ENCODE measurements around the gene HDDC3.

The HDDC3 gene

GRCh38 chr15:90954712-90955623 lies 22.6 kb upstream of the HDDC3 start, which contains the start of gene RCCD1:
TSS of gene RCCD1 (plus strand) at chr15:90954884. CDS start at chr15:90956735, 1,851 bp downstream.
- Histone ChIP-seq H3K36me3 (ENCODE audit: control insufficient read depth in 1 of 2, insufficient read depth in 2 of 2, low read length in 2 of 2) (peaks cover 9 to 42% of the 10 kb centered on the region in 2 donors), H3K9ac (ENCODE audit: low read depth in 1 of 2, low read length in 2 of 2) (peak within 1 kb of the TSS; percentile 74 to 77), H3K4me1 (ENCODE audit: control insufficient read depth in 1 of 2, insufficient read depth in 2 of 2, low read length in 2 of 2) (peaks cover 20 to 22% of the 10 kb centered on the region in 2 donors)

GRCh38 chr15:90953947-90954711 lies 21.8 kb upstream of the HDDC3 start:
- Histone ChIP-seq H3K27ac (ENCODE audit: low read depth, low read length) (no peak overlapping the region), H3K27me3 (ENCODE audit: control insufficient read depth in 1 of 2, insufficient read depth in 2 of 2, low read length in 2 of 2) (no peaks in the 10 kb centered on the region), H3K9me3 (ENCODE audit: control insufficient read depth in 1 of 2, low read length in 2 of 2) (no peaks in the 10 kb centered on the region), H3K4me3 (ENCODE audit: low read depth in 1 of 2, low read length in 2 of 2) (peak overlapping the region; percentile 77 to 81), H3K9ac (ENCODE audit: low read depth in 1 of 2, low read length in 2 of 2) (peak overlapping the region in 1 of 2 donors; percentile 74), H3K4me1 (ENCODE audit: control insufficient read depth in 1 of 2, insufficient read depth in 2 of 2, low read length in 2 of 2) (peaks cover 20 to 22% of the 10 kb centered on the region in 2 donors), H3K36me3 (ENCODE audit: control insufficient read depth in 1 of 2, insufficient read depth in 2 of 2, low read length in 2 of 2) (peaks cover 9 to 48% of the 10 kb centered on the region in 2 donors)

More at GRCh38 chr15:90954712-90955623, 22.6 kb upstream of the HDDC3 start, which contains the start of gene RCCD1:
- Histone ChIP-seq H3K27ac (ENCODE audit: low read depth, low read length) (peak within 1 kb of the TSS; percentile 91), H3K4me3 (ENCODE audit: low read depth in 1 of 2, low read length in 2 of 2) (peak within 1 kb of the TSS; percentile 77 to 81), H3K27me3 (ENCODE audit: control insufficient read depth in 1 of 2, insufficient read depth in 2 of 2, low read length in 2 of 2) (no peaks in the 10 kb centered on the region), H3K9me3 (ENCODE audit: control insufficient read depth in 1 of 2, low read length in 2 of 2) (no peaks in the 10 kb centered on the region)

- no peak overlapping the region for H3K9ac ChIP-seq (ENCODE audit: low read depth in 1 of 2, low read length in 2 of 2)
- H3K27me3 ChIP-seq (ENCODE audit: control insufficient read depth in 1 of 2, insufficient read depth in 2 of 2, low read length in 2 of 2): no peaks in the 10 kb centered on the region
- peaks cover 20 to 22% of the 10 kb centered on the region in 2 donors for H3K4me1 ChIP-seq (ENCODE audit: control insufficient read depth in 1 of 2, insufficient read depth in 2 of 2, low read length in 2 of 2)
- no peak overlapping the region for H3K27ac ChIP-seq (ENCODE audit: low read depth, low read length)
- peaks cover 12 to 56% of the 10 kb centered on the region in 2 donors for H3K36me3 ChIP-seq (ENCODE audit: control insufficient read depth in 1 of 2, insufficient read depth in 2 of 2, low read length in 2 of 2)
- H3K4me3 ChIP-seq (ENCODE audit: low read depth in 1 of 2, low read length in 2 of 2): no peak overlapping the region
- H3K9me3 ChIP-seq (ENCODE audit: control insufficient read depth in 1 of 2, low read length in 2 of 2): no peaks in the 10 kb centered on the region
Observed at GRCh38 chr15:90952901-90953677, 20.7 kb upstream of the HDDC3 start.

- Histone ChIP-seq H3K9ac (ENCODE audit: low read depth in 1 of 2, low read length in 2 of 2) (no peak overlapping the region), H3K4me1 (ENCODE audit: control insufficient read depth in 1 of 2, insufficient read depth in 2 of 2, low read length in 2 of 2) (peaks cover 5% of the 10 kb centered on the region in 2 donors), H3K27me3 (ENCODE audit: control insufficient read depth in 1 of 2, insufficient read depth in 2 of 2, low read length in 2 of 2) (no peaks in the 10 kb centered on the region), H3K9me3 (ENCODE audit: control insufficient read depth in 1 of 2, low read length in 2 of 2) (no peaks in the 10 kb centered on the region), H3K36me3 (ENCODE audit: control insufficient read depth in 1 of 2, insufficient read depth in 2 of 2, low read length in 2 of 2) (peaks cover 21 to 76% of the 10 kb centered on the region in 2 donors), H3K27ac (ENCODE audit: low read depth, low read length) (no peak overlapping the region), H3K4me3 (ENCODE audit: low read depth in 1 of 2, low read length in 2 of 2) (no peak overlapping the region)
Observed at GRCh38 chr15:90950676-90951075, 18.3 kb upstream of the HDDC3 start.

- Histone ChIP-seq H3K36me3 (ENCODE audit: control insufficient read depth in 1 of 2, insufficient read depth in 2 of 2, low read length in 2 of 2) (peaks cover 22 to 77% of the 10 kb centered on the region in 2 donors), H3K27me3 (ENCODE audit: control insufficient read depth in 1 of 2, insufficient read depth in 2 of 2, low read length in 2 of 2) (no peaks in the 10 kb centered on the region), H3K4me3 (ENCODE audit: low read depth in 1 of 2, low read length in 2 of 2) (no peak overlapping the region), H3K9me3 (ENCODE audit: control insufficient read depth in 1 of 2, low read length in 2 of 2) (no peaks in the 10 kb centered on the region), H3K4me1 (ENCODE audit: control insufficient read depth in 1 of 2, insufficient read depth in 2 of 2, low read length in 2 of 2) (no peaks in the 10 kb centered on the region), H3K27ac (ENCODE audit: low read depth, low read length) (no peak overlapping the region), H3K9ac (ENCODE audit: low read depth in 1 of 2, low read length in 2 of 2) (no peak overlapping the region)
Observed at GRCh38 chr15:90949979-90950675, 17.8 kb upstream of the HDDC3 start.

GRCh38 chr15:90948506-90948905 lies 16.2 kb upstream of the HDDC3 start:
- H3K9me3 ChIP-seq (ENCODE audit: control insufficient read depth in 1 of 2, low read length in 2 of 2): no peaks in the 10 kb centered on the region
- H3K4me3 ChIP-seq (ENCODE audit: low read depth in 1 of 2, low read length in 2 of 2): no peak overlapping the region
- no peaks in the 10 kb centered on the region for H3K27me3 ChIP-seq (ENCODE audit: control insufficient read depth in 1 of 2, insufficient read depth in 2 of 2, low read length in 2 of 2)
- H3K36me3 ChIP-seq (ENCODE audit: control insufficient read depth in 1 of 2, insufficient read depth in 2 of 2, low read length in 2 of 2): peaks cover 28 to 87% of the 10 kb centered on the region in 2 donors
- no peak overlapping the region for H3K27ac ChIP-seq (ENCODE audit: low read depth, low read length)
- no peaks in the 10 kb centered on the region for H3K4me1 ChIP-seq (ENCODE audit: control insufficient read depth in 1 of 2, insufficient read depth in 2 of 2, low read length in 2 of 2)
- H3K9ac ChIP-seq (ENCODE audit: low read depth in 1 of 2, low read length in 2 of 2): no peak overlapping the region

GRCh38 chr15:90947577-90948357 lies 15.4 kb upstream of the HDDC3 start:
- Histone ChIP-seq H3K27ac (ENCODE audit: low read depth, low read length) (no peak overlapping the region), H3K4me1 (ENCODE audit: control insufficient read depth in 1 of 2, insufficient read depth in 2 of 2, low read length in 2 of 2) (no peaks in the 10 kb centered on the region), H3K36me3 (ENCODE audit: control insufficient read depth in 1 of 2, insufficient read depth in 2 of 2, low read length in 2 of 2) (peaks cover 27 to 87% of the 10 kb centered on the region in 2 donors), H3K27me3 (ENCODE audit: control insufficient read depth in 1 of 2, insufficient read depth in 2 of 2, low read length in 2 of 2) (no peaks in the 10 kb centered on the region), H3K9ac (ENCODE audit: low read depth in 1 of 2, low read length in 2 of 2) (no peak overlapping the region), H3K4me3 (ENCODE audit: low read depth in 1 of 2, low read length in 2 of 2) (no peak overlapping the region), H3K9me3 (ENCODE audit: control insufficient read depth in 1 of 2, low read length in 2 of 2) (no peaks in the 10 kb centered on the region)

GRCh38 chr15:90946941-90947576 lies 14.7 kb upstream of the HDDC3 start:
- H3K36me3 ChIP-seq (ENCODE audit: control insufficient read depth in 1 of 2, insufficient read depth in 2 of 2, low read length in 2 of 2): peaks cover 34 to 88% of the 10 kb centered on the region in 2 donors
- no peaks in the 10 kb centered on the region for H3K9me3 ChIP-seq (ENCODE audit: control insufficient read depth in 1 of 2, low read length in 2 of 2)
- H3K27me3 ChIP-seq (ENCODE audit: control insufficient read depth in 1 of 2, insufficient read depth in 2 of 2, low read length in 2 of 2): no peaks in the 10 kb centered on the region
- H3K4me3 ChIP-seq (ENCODE audit: low read depth in 1 of 2, low read length in 2 of 2): no peak overlapping the region
- H3K4me1 ChIP-seq (ENCODE audit: control insufficient read depth in 1 of 2, insufficient read depth in 2 of 2, low read length in 2 of 2): no peaks in the 10 kb centered on the region
- no peak overlapping the region for H3K27ac ChIP-seq (ENCODE audit: low read depth, low read length)
- no peak overlapping the region for H3K9ac ChIP-seq (ENCODE audit: low read depth in 1 of 2, low read length in 2 of 2)

Measured in duodenal mucosa (tissue), 2 donors.